B cell (primary cell): ENCODE data around the gene NUCB1. TPM values are rescaled to one million over a fixed set of nuclear protein-coding genes. Genes with fewer than 3 reads are reported as not detected.

ENCODE experiments used
- ATAC-seq: fragments of 200-7000 bp; cut with Tn5 transposase; one replicate; pipeline ENCODE4 v1.10.0; 2021; ENCODE audit warnings: low read depth, mild to moderate bottlenecking, moderate number of reproducible peaks, moderate library complexity
- CTCF ChIA-PET: fragments of 350-600 bp; sonication (Branson Sonifier 250); formaldehyde crosslinking; loops from one replicate; lab custom pipeline; 2021; ENCODE audit warnings: antibody characterized with exemption, inconsistent platforms; lab: Charles Lee
- POLR2A ChIA-PET: fragments of 350-600 bp; sonication (Branson Sonifier 250); formaldehyde crosslinking; loops from one replicate; lab custom pipeline; 2021; ENCODE audit warnings: antibody characterized with exemption; lab: Charles Lee
- DNase-seq: peaks from one replicate; pipeline ENCODE4 v3.0.0; 2013
- H2AFZ ChIP-seq: 2 replicates; pipeline ENCODE4 v1.6.1; 2012; ENCODE audit warnings: mild to moderate bottlenecking, low read depth, low read length; ENCODE audit not compliant: insufficient read depth, poor library complexity, severe bottlenecking
- H3K27ac ChIP-seq, 2 donors: 1 replicate in 1 of 2; 2 replicates in 1 of 2; pipeline ENCODE4 v1.5.1; 2012 to 2013; ENCODE audit warnings: low read length in 2 of 2, mild to moderate bottlenecking in 2 of 2, moderate library complexity in 1 of 2
- H3K27me3 ChIP-seq, 4 experiments: fragments of 200-600 bp in 1 of 4; sonication (generic) in 1 of 4; replicated peaks in 1 of 4; 1 replicate in 2 of 4; 2 replicates in 2 of 4; pipeline versions ENCODE4 v1.6.1 to v1.7.0; 2013 to 2016; ENCODE audit warnings: low read length in 3 of 4, mild to moderate bottlenecking in 2 of 4, mixed read lengths in 1 of 4, moderate library complexity in 1 of 4; ENCODE audit not compliant: insufficient read depth in 4 of 4, control insufficient read depth in 3 of 4; ENCODE audit errors: control extremely low read depth in 1 of 4
- H3K36me3 ChIP-seq, 2 experiments: replicated peaks in 1 of 2; 1 replicate in 1 of 2; 2 replicates in 1 of 2; pipeline versions ENCODE4 v1.6.1 to v1.7.1; 2013; ENCODE audit warnings: low read length in 1 of 2; ENCODE audit not compliant: insufficient read depth in 2 of 2, control insufficient read depth in 1 of 2; ENCODE audit errors: control extremely low read depth in 1 of 2, extremely low read depth in 1 of 2
- H3K4me1 ChIP-seq, 2 donors: fragments of 200-600 bp in 1 of 2; sonication (generic) in 1 of 2; 1 replicate in 1 of 2; 2 replicates in 1 of 2; pipeline versions ENCODE4 v1.5.1 to v1.6.1; 2013 to 2017; ENCODE audit warnings: low read length in 2 of 2; ENCODE audit not compliant: control insufficient read depth in 2 of 2, insufficient read depth in 2 of 2
- H3K4me2 ChIP-seq: replicated peaks from 2 replicates; pipeline ENCODE3; 2012; ENCODE audit warnings: mild to moderate bottlenecking, low read depth, low read length; ENCODE audit not compliant: poor library complexity, severe bottlenecking
- H3K4me3 ChIP-seq, 5 experiments: fragments of 200-600 bp in 1 of 5; sonication (generic) in 1 of 5; 1 replicate in 3 of 5; 2 replicates in 2 of 5; pipeline versions ENCODE4 v1.5.1 to v1.7.0; 2011 to 2016; ENCODE audit warnings: low read length in 4 of 5, mild to moderate bottlenecking in 4 of 5, low read depth in 2 of 5, control low read depth in 1 of 5, moderate library complexity in 1 of 5; ENCODE audit not compliant: insufficient read depth in 1 of 5; ENCODE audit errors: control extremely low read depth in 1 of 5, extremely low read depth in 1 of 5
- H3K79me2 ChIP-seq: fragments of 200-600 bp; sonication (generic); one replicate; pipeline ENCODE4 v1.6.0; 2016; ENCODE audit warnings: low read length; ENCODE audit not compliant: control insufficient read depth, insufficient read depth
- H3K9ac ChIP-seq: fragments of 200-600 bp; sonication (generic); 2 replicates; pipeline ENCODE4 v1.6.1; 2017; ENCODE audit warnings: mild to moderate bottlenecking, low read length, moderate library complexity
- H3K9me3 ChIP-seq, 3 donors: one replicate each; pipeline versions ENCODE4 v1.6.1 to v1.7.1; 2013; ENCODE audit warnings: low read length in 2 of 3; ENCODE audit not compliant: control insufficient read depth in 2 of 3, insufficient read depth in 1 of 3; ENCODE audit errors: control extremely low read depth in 1 of 3
- H4K20me1 ChIP-seq: 2 replicates; pipeline ENCODE4 v1.6.0; 2012; ENCODE audit warnings: mild to moderate bottlenecking, low read length; ENCODE audit not compliant: insufficient read depth, control insufficient read depth, poor library complexity, severe bottlenecking
- H3K27ac Mint-ChIP-seq: one replicate; pipeline ENCODE4 v1.8.0; 2021; ENCODE audit warnings: mixed read lengths
- H3K27me3 Mint-ChIP-seq: one replicate; pipeline ENCODE4 v1.8.0; 2021; ENCODE audit warnings: mixed read lengths
- H3K4me1 Mint-ChIP-seq: one replicate; pipeline ENCODE4 v1.8.0; 2021; ENCODE audit warnings: mixed read lengths
- H3K4me3 Mint-ChIP-seq: one replicate; pipeline ENCODE4 v1.8.0; 2021; ENCODE audit warnings: mixed read lengths
- H3K9me3 Mint-ChIP-seq: one replicate; pipeline ENCODE4 v1.8.0; 2022; ENCODE audit warnings: mixed read lengths; ENCODE audit not compliant: insufficient read depth
- EZH2 ChIP-seq: IDR thresholded peaks from 2 replicates; pipeline ENCODE4 v1.6.1; 2012; ENCODE audit warnings: borderline replicate concordance, low read depth, mild to moderate bottlenecking, moderate library complexity, low read length; ENCODE audit not compliant: insufficient read depth, poor library complexity, severe bottlenecking
- WGBS: methylation state at CpG from one replicate; pipeline ENCODE4 v1.1.5; 2013; ENCODE audit warnings: missing lambda C conversion rate; ENCODE audit not compliant: insufficient coverage; 5-methylcytosine and 5-hydroxymethylcytosine counted together
- intact Hi-C: fragments of 100-400 bp; cut with micrococcal nuclease; formaldehyde crosslinking; loops from one replicate; pipeline ENCODE4 v1.10.0; 2022
- polyA plus RNA-seq: library from polyadenylated mRNA; depleted of rRNA; stranded (reverse); fragments of >200 nt; gene quantifications from 2 replicates; pipeline ENCODE4 v1.2.3, GENCODE V29; 2012
- total RNA-seq, 2 donors: library from RNA; stranded (reverse); fragments of 120-200 nt in 1 of 2; gene quantifications; 1 replicate in 1 of 2; 2 replicates in 1 of 2; pipeline versions ENCODE4 v1.2.3 to v1.2.4, GENCODE V29; 2013 to 2022
- TF ChIP-seq, protein P1 (sequence below): fragments of 200-600 bp; IDR thresholded peaks from one replicate; pipeline ENCODE4 v1.8.0; 2022; ENCODE audit warnings: antibody characterized with exemption, mild to moderate bottlenecking

NUCB1 gene
- total and polyA plus RNA-seq, 2 donors (not counting 1 experiment from before 2014, with no cell fraction given): 118 to 134 TPM

DNA sequence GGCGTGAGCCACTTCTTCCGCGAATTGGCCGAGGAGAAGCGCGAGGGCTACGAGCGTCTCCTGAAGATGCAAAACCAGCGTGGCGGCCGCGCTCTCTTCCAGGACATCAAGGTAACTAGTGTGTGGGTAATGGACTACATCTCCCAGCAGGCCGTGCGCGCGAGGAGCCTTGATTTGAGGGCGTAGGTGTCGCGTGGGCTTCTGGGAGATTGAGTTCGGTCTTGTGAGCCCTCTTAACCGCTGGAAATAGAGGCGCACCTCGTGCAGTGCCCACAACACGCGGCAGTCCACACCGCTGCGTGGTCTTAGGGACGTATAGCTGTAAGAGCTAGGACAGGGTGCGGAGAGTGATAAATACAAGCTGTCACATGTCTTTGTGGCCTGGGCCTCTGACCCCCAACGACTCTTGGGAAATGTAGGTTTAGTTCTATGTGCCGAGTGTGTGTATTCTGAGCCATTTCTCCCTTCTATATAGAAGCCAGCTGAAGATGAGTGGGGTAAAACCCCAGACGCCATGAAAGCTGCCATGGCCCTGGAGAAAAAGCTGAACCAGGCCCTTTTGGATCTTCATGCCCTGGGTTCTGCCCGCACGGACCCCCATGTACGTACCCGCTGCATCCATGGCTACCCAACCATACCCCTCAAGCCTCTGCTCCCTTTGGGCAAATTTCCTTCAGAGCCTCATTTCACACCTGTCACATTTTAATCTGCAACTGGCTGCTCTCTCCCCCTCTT, 65.9 kb downstream of the NUCB1 start:
- Histone ChIP-seq H3K4me1 (peaks cover 41 to 62% of the 10 kb centered on the region in 2 donors), H2AFZ (peak overlapping the region; percentile 11), H3K79me2 (peaks cover 26% of the 10 kb centered on the region), H3K4me3 (peak overlapping the region; percentile 73 to 90 (median 84)), H3K27me3 (no peaks in the 10 kb centered on the region), H4K20me1 (peaks cover 22% of the 10 kb centered on the region), H3K36me3 (peaks cover 0 to 43% of the 10 kb centered on the region in 2 experiments), H3K9me3 (peaks cover 0 to 5% (median 0%) of the 10 kb centered on the region in 3 donors), H3K4me2 (peak overlapping the region; percentile 75), H3K27ac (peak overlapping the region; percentile 75 to 84), H3K9ac (peak overlapping the region; percentile 74)
- POLR2A ChIA-PET: interaction anchor here (0.5 to 3.2 kb wide), 13 partner anchors 11 to 471 kb away, joined by 3 to 17 read pairs (median 5); partner anchors contain the start of genes GYS1, NUCB1, PPP1R15A and RUVBL2
- Mint-ChIP-seq H3K27ac (peak overlapping the region; percentile 99), H3K4me3 (peak overlapping the region; percentile 100), H3K27me3 (no peaks in the 10 kb centered on the region), H3K4me1 (peaks cover 73% of the 10 kb centered on the region), H3K9me3 (no peaks in the 10 kb centered on the region)
- intact Hi-C loops: loop anchor here (1.0 to 2.0 kb wide), 6 partner anchors 12 to 320 kb away; partner anchors contain the start of genes BAX, CA11, GYS1 and NUCB1
- ATAC-seq (peak; percentile 50), DNase-seq (peak; percentile 93)
- CTCF ChIA-PET: interaction anchor here (0.6 to 4.1 kb wide), 7 partner anchors 11 to 181 kb away, joined by 3 to 17 read pairs (median 5); partner anchors contain the start of genes BAX, GYS1 and RUVBL2
- no peak for TF ChIP-seq EZH2
- TF ChIP-seq, protein P1, sequence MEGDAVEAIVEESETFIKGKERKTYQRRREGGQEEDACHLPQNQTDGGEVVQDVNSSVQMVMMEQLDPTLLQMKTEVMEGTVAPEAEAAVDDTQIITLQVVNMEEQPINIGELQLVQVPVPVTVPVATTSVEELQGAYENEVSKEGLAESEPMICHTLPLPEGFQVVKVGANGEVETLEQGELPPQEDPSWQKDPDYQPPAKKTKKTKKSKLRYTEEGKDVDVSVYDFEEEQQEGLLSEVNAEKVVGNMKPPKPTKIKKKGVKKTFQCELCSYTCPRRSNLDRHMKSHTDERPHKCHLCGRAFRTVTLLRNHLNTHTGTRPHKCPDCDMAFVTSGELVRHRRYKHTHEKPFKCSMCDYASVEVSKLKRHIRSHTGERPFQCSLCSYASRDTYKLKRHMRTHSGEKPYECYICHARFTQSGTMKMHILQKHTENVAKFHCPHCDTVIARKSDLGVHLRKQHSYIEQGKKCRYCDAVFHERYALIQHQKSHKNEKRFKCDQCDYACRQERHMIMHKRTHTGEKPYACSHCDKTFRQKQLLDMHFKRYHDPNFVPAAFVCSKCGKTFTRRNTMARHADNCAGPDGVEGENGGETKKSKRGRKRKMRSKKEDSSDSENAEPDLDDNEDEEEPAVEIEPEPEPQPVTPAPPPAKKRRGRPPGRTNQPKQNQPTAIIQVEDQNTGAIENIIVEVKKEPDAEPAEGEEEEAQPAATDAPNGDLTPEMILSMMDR: no peak
- WGBS: 10% methylated on average over 28 of the region's 36 CpGs
